Fibroblast of peridontal ligament (primary cell): Measurements from ENCODE around the gene ZEB1.
"Not testable (repeated sequence)": the region's sequence is repeated elsewhere in the genome, so short reads cannot be mapped to it uniquely, and the experiment has no call there.

ENCODE experiments used
- DNase-seq: peaks from one replicate; pipeline ENCODE4 v3.0.0-alpha.2; 2010; ENCODE audit errors: extremely low read depth

Gene ZEB1

DNA sequence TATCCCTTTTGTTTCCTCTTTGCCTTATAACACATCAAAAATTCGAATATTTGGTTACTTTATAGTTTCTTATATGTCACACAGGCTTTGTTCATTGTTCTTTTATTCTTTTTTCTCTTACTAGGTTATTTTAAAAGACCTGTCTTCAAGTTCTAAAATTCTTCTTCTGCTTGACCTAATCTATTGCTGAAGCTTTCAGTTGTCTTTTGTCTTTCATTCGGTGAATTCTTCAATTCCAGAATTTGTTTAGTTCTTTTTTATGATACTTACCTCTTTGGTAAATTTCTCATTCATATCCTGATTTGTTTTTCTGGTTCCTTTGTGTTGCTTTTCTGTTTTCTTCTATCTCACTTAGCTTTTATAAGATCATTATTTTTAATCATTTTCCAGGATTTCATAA lies 188.4 kb downstream of the ZEB1 start:
- DNase-seq, result no peak

DNA sequence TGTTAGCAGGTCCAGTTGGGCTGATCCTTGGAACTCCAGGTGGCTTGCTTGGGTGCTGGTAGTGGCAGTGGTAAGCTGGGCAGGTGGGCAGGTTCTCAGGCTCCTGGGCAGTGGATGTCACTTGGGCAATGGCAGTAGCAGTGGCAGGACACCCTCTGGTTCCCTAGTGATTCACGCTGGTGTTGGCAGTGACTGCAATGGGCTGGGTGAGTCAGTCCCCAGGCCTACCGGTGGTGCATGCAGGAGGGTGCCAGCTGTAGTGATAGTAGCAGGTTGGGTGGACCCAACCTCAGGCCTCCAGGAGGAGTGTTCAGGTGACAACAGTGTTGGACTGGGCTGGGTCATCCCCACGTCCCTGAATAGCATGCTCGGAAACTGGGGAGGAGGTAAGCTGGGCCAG lies 189.2 kb downstream of the ZEB1 start:
- no peak for DNase-seq

- DNase-seq, result no peak
These were observed 189.9 kb downstream of the ZEB1 start for GRCh38 chr10:31508882-31509281.

GRCh38 chr10:31509989-31510388 lies 191.0 kb downstream of the ZEB1 start:
- DNase-seq, result no peak

- DNase-seq, result no peak
These were observed 196.1 kb downstream of the ZEB1 start for GRCh38 chr10:31515116-31515515.

DNA sequence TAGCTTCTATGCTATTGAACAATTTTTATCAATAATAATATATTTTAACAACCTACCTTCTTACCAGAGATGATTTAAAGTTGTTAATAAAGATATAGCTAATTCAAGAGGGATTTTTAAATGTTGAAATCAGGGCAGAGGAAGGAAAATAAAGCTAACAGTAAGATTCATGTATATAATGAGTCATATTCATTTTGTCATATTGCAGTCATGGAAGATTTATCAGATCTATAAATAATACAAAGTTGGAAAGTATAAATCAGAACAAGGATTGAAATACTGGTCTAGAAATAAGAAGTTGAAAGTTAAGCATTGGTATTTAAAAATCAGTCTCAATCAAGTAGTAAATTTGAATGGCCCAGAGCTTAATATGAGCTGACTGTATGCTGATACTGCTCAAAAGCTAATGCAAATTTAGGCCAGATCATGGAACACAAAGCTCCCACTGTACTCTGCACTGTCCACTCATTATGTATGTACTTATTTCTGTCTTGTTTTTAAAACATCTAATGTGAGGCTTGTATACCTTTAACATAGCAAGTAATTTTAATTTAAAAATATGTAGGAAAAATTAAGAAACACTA lies 196.9 kb downstream of the ZEB1 start:
- peak; percentile 39 for DNase-seq

GRCh38 chr10:31520986-31521831 lies 202.2 kb downstream of the ZEB1 start:
- DNase-seq, result no peak

- DNase-seq, result no peak
These were observed 203.8 kb downstream of the ZEB1 start for GRCh38 chr10:31522820-31523219.

DNA sequence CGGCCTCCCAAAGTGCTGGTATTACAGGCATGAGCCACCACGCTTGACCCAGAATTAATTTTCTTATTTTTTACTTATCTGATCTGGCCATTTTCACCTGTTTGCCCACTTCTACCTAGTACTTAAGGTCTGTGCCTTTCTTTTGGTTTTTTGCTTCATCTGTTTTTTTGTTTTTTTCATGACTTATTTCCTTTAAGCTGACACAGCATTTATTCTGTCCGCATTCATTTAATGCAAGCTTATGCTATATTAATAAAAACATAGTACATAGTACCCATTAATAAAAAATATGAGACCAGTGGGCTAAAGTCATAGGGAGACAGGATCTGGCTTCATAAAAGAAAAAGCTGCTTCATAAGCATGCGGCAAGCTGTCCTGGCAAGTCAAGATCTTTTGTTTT lies 205.4 kb downstream of the ZEB1 start:
- DNase-seq, result no peak

DNA sequence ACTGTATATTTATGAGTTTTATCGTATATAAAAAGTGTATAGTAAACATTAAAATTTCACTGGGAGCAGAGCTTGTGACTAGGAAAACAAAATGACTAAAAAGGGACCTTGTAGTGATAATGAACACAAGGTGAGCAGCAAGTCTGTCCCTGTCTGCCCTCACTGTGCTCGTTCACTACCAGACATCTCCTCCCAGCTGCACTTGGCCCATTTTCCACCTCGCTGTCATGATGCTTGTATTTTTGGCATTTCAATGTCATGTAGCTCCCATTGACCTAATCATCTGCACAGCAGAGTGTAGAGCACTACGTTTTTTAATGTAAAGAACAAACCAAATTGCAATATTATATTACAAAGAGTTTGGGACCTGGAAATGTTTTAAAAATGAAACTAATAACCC lies 207.2 kb downstream of the ZEB1 start:
- no peak for DNase-seq

DNA sequence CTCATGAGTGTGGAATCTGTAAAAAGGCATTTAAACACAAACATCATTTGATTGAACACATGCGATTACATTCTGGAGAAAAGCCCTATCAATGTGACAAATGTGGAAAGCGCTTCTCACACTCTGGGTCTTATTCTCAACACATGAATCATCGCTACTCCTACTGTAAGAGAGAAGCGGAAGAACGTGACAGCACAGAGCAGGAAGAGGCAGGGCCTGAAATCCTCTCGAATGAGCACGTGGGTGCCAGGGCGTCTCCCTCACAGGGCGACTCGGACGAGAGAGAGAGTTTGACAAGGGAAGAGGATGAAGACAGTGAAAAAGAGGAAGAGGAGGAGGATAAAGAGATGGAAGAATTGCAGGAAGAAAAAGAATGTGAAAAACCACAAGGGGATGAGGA lies 207.7 kb downstream of the ZEB1 start:
- no peak for DNase-seq

DNA sequence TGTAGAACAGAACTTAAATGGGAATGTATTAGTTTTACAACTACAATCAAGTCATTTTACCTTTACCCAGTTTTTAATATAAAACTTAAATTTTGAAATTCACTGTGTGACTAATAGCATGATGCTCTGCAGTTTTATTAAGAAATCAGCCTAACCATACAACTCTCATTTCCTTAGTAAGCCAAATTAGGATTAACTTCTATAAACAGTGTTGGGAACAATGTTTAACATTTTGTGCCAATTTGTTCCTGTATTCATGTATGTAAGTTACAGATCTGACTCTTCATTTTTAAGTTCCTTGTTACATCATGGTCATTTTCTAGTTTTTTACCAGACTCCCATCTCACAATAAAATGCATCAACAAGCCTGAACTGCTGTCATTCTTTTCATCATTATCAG lies 209.8 kb downstream of the ZEB1 start:
- peak; percentile 67 for DNase-seq

DNA sequence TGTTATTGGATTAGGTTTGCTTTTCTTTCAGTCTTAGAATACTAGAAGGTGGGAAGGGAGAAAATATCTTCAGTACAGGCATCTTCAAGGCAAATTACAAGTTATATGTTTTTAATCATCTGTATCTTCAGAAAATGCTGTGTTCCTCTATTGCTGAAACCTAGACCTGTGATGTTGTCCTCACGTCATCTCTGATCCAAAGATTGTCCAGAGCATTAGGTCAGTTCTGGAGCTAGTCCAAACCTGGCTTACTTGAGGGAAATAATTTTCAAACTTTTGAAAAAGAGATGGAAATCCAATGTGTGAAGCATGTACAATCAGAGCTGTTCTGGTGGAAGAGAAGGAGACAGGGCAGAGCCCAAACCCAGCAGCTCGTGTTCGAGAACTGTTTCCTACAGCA lies 217.3 kb downstream of the ZEB1 start:
- peak; percentile 27 for DNase-seq

DNA sequence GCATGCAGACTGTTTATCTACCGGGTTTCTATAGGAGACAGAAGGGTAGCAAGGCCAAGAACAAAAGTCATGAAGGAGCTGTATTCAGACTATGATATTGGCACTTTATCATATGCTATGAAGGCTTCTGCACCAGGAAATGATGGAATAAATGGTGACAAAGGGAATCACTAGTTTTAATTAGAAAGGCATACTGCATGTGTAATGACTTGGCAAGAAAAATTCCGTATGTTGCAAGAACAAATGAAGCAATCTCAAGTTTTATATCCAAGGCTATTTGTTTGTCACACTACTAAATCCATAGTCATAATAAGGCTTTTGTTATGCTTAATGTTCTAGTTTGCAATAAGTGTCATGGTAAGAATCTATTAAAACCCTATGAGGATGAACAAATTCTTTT lies 230.9 kb downstream of the ZEB1 start:
- DNase-seq, result peak; percentile 46

GRCh38 chr10:31554556-31554955 lies 235.5 kb downstream of the ZEB1 start:
- peak; percentile 83 for DNase-seq

DNA sequence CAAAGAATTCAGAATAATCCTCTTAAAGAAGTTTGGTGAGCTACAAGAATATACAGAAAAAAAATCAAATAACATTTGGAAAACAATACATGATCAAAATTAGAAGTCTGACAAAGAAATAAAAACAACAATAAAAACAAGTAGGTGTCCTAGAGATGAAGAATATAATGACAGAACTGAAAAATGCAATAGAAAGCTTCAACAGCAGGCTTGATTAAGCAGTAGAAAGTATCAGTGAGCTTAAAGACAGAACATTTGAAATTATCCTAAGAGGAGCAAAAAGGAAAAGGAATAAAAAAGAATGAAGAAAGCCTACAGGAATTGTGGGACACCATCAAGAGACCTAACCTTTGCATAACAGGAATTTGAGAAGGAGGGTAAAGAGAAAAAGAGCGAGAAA lies 238.8 kb downstream of the ZEB1 start:
- no peak for DNase-seq

DNA sequence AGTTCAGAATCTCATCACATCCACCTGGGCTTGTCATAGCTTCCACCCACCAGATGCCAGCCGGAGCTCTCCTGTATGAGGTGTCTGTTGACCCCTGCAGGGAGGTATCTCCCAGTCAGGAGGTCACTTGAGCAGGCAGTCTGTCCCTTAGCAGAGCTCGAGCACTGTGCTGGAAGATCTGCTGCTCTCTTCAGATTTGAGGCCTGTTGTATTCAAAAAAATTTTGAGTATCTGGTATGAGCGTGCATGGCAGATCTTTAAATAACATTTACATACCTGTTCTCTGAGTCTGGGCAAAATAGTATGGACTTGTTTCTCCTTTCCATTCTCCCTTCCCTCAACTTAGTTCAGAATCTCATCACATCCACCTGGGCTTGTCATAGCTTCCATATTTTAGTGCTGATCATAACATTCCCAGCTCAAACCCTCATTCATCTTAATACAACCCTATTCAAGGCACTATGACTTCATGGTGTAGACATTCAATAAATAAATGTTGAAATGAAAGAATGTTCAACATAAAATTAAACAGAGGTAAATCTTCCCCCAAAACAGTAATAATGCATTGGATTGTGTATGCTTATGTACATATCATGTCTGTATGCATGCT lies 249.3 kb downstream of the ZEB1 start:
- DNase-seq, result not testable (repeated sequence)

- DNase-seq, result no peak
These were observed 255.6 kb downstream of the ZEB1 start for GRCh38 chr10:31574577-31574976.

DNA sequence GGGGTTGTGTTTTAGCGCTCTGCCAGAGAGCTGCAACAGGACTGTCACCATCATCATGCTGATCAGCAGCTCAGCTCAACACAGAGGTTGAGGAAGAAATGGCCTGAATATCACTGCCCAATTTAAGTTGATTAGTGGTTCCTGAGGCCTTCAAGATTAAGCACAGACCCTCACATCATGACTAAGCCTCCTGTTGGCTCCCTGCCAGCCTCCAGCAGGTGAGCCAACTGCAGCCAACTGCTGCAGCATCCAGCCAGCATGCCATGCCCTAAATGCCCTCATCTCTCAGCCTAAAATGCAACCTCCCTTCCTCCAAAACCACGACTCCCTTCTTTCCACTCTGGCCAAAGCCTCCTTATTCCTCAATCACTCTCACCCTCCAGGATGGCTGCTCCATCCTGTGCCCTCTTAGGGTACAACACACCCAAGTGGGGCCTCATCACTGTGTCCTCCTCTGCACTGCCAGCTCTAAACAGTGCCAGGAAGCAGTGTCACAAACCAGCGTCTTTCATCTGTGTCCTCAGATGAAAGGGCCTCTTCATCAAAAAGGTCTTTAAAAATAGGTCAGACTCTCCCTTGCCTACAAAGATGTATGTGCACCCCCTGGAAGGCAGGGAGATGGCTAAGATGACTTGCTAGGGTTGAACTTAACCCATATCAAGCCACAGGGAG lies 259.3 kb downstream of the ZEB1 start:
- DNase-seq, result no peak

GRCh38 chr10:31578951-31579350 lies 259.9 kb downstream of the ZEB1 start:
- DNase-seq, result no peak
